Stimulated activated CD8-positive, alpha-beta memory T cell treated with anti-CD3 and anti-CD28 coated beads, Interleukin-4, amount 100 ng/mL, for 48 hours (primary cell): ENCODE measurements around the gene CFAP97D1.

Source experiments
- DNase-seq: peaks from one replicate; pipeline ENCODE4 v3.0.0-alpha.2; 2020

CFAP97D1 gene

GRCh38 chr17:43800736-43801135 is 20.5 kb downstream of the CFAP97D1 start:
- DNase-seq, result no peak

DNA sequence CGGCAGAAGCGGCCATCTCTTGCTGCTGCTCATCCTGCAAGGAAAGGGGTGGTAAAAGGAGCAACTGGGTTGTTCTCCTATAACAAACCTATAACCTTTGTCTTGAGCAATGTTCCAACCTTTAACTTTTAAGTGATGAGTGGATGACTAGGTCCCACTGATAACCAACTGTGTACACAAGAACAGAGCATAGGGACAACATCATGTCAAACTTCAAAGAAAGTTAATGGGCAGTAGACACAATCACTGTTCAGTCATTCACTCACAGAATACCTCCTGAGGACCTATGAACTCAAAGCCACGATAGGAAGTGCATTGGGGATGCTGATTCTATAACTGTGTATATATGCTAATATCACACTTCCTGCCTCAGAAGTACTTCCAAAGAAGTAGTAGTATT is 21.6 kb downstream of the CFAP97D1 start:
- DNase-seq, result no peak

DNA sequence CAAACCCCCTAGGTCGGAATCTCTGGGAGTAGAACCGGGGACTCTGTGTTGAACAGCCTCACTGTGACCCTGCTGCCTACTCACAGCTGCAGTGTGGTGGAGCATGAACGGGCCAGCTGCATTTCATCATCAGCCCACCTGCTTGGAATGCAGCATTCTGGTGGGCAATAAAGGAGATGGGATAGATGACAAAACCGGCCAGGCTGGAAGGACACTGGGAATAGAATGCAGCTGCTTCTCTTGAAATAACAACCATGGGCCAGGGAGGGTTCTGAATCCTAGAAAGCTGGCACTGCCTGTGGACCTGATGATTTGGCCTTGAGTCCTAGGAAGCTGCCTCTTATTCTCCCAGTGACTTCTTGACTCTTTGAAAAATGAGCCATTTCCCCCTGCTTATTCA is 23.5 kb downstream of the CFAP97D1 start:
- no peak for DNase-seq

GRCh38 chr17:43805117-43805516 is 24.9 kb downstream of the CFAP97D1 start:
- DNase-seq, result no peak

DNA sequence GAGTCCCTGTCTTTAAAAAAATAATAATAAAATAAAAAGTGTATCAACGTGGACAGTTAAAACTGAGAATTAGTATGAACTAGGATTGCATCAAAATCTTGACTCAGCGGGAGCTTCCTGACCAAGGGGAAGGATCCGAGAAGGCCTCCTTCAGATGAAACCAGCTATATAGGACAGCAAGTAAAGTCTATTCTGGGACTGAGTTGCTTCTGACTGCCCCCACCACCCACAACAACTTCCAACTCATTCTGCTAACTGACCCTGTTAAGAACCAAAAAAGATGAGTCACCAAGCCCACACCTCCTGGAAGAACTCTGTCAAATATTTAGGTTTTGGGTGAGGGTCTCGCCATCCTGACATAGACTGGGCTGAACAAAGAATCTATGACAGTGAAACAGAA is 27.8 kb downstream of the CFAP97D1 start:
- DNase-seq, result no peak

- no peak for DNase-seq
Observed at GRCh38 chr17:43809121-43809520, 28.9 kb downstream of the CFAP97D1 start.

DNA sequence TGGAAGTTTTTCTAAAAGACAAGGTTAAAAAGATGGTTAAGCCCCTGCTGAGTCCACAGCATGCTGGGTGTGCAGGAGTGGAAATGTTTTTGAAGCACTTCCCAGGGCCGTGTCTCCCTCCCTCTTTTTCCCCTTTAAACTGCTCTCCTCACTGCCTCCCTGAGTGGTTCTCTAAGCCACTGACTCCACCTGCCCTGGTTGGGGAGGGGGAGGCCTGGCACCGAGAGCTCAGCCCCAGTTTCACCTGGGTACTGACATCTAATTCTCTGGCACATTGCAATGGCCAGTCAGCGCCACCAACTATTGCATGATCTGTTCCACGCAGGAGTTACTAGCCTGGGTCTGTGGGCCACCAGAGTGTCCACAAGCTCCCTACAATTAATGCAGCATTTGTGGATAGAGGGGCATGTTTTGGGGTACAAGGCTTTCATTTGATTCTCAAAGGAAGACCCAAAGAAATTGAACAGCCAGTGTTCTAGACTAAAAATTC is 30.0 kb downstream of the CFAP97D1 start:
- no peak for DNase-seq

GRCh38 chr17:43810823-43811222 is 30.6 kb downstream of the CFAP97D1 start:
- no peak for DNase-seq

DNA sequence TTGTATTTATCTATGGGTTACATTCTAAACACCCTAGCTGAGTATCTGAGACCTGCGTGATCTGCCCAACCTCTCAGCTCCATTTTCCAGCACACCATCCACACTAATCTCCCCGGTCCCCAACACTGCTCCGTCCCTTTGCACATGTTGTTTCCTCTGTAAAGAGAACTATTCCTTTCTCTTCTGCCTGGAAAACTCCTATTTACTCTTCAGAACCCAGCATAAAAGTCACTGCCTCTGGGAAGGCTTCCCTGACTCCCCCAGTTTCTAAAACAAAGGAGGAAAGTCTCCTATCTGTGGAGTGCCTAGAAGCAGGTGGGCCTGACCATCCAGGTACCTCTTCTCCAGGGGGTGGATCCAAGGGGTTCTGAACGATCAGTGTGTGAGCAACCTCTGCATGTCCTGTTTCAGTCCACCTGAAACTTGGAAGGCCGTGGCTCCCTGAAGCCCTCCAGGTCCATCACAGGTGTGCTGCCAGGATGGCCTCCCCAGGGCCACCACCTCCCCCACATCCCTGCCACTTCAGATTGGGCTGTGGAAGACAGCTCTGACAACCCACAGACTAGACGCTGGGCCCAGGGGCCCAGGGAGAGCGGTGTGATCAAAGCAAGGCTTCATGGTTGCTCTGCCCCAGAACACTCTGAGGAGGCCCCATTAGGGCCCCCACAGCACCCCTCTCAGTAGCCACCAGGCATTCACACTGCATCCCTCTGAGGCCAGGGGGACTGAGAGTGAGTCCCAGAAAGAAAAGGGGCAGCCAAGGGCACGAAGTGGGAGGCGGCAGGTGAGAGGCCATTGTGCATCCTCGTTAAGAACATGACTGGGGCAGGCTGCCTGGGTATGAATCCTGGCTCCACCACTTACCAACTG is 32.4 kb downstream of the CFAP97D1 start:
- no peak for DNase-seq

GRCh38 chr17:43813386-43813785 is 33.2 kb downstream of the CFAP97D1 start:
- no peak for DNase-seq

GRCh38 chr17:43814026-43814425 is 33.8 kb downstream of the CFAP97D1 start:
- no peak for DNase-seq

- no peak for DNase-seq
Observed at GRCh38 chr17:43814714-43815113, 34.5 kb downstream of the CFAP97D1 start.

GRCh38 chr17:43816336-43817320 is 36.4 kb downstream of the CFAP97D1 start:
- DNase-seq, result no peak

DNA sequence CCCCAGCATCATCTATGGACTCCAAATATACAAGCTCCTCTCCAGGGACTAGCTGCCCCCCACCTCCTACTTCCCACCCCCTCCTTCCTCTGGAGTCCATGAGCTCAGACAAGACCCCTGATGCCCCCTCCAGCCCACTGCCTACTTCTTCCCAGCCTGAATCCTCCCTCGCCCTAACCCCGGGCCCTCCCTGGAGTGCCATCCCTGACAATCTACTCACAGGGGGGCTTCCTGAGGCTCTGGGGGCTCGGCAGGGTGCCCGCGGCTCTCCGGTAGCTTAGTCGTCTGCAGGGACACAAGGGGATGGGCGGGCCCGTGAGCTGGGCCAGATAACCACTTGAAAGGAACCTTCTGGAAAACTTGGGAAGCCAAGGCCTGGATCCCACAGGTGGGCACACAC is 37.6 kb downstream of the CFAP97D1 start:
- DNase-seq, result no peak

DNA sequence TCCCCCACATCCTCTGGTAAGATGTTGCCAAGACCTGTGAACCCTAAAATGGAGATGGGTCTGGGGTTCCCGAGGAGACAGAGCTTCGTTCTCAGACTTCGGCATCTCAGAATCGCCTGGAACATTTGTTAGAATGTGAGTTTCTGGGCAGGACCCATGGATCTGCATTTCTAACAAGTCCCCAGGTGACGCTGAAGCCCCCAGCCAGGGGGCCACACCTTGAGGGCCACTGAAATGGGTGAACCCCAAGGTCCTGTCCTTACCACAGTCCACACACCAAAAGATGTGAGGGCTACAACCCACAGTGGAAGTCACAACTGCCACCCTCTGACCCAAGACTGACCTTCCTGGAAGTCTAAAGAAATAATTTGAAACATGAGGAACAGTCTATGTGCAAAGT is 38.7 kb downstream of the CFAP97D1 start:
- DNase-seq, result no peak

- DNase-seq, result no peak
Observed at GRCh38 chr17:43820759-43821158, 40.5 kb downstream of the CFAP97D1 start.

- DNase-seq, result no peak
Observed at GRCh38 chr17:43822570-43823190, 42.4 kb downstream of the CFAP97D1 start.

DNA sequence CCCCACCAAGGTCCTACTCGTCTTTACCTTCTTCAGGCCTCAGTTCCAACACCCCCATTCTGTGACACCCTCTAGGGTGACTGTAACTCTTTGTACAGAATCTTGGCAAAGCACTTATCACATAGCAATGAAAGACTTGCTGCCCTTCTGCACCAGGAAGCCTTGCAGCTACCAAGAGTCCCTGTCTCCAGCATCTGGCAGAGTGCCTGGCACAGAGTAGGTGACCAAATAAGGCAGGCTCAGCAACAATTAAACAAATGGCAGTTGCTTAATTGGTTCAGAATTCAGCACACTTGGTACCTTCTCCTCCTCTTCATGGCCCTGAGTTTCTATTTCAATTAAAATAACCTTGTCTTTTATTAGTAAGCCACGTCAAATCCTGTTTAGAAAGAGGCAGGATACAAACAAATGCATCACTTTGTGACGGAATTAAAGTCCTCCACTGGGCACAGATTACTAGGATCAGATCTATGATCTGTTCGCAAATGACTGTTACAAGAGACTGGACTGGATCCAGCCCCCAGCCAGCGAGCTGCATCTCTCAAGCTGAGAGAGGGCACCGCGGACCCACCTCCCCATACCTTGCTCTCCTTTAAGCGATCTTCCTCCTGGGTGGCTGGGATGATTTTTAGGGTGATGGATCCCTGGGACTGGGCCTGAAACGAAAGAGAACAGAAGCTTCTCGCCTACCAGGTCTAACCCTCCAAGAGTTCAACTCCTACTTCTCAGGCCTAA is 43.3 kb downstream of the CFAP97D1 start:
- DNase-seq, result no peak

- DNase-seq, result no peak
Observed at GRCh38 chr17:43825567-43825966, 45.3 kb downstream of the CFAP97D1 start.

- no peak for DNase-seq
Observed at GRCh38 chr17:43826206-43826605, 46.0 kb downstream of the CFAP97D1 start.

DNA sequence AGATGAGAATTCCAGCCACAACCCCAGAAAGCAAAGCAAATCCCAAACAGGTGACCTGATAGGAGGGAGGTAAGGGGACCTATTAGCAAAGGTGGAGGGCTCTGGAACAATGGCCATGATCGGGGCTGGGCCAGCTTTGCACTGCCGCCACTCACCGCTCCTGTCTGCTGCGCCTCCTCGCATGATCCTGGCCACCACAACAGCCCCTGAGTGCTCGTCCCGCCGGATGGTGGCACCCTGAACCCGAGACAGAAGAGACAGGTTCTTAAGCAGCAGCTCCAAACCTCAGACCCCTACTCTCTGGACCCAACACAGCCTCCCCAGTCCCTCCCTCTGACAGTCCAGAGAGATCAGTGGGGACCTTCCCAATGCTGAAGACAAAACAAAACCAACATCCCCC is 47.4 kb downstream of the CFAP97D1 start:
- DNase-seq, result no peak

DNA sequence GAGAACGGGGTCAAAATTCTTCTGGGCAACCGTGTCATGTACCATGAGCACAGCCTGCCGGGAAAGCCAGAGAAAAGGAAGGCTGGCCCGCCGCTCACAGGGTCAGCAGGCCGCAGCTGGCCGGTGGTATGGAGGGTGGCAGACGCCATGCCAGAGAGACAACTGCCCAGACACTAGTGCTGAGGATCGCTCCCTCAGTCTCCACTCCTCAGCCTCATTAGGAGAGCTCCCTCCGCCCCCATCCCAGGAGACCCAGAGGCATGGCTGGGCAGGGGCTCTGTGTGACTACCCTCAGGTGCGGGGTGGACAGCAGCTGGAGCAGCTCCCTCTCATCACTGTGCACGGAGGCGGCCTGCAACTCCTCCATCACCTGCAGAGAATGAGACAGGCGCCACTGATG is 49.5 kb downstream of the CFAP97D1 start:
- DNase-seq, result no peak
